HEK293T (cell line): ENCODE data around the gene CLEC16A.

Source experiments
- CTCF ChIA-PET: fragments of 350-600 bp; formaldehyde crosslinking; extraction: SDS; loops from one replicate; lab custom pipeline; 2021; ENCODE audit warnings: antibody characterized with exemption, inconsistent platforms; lab: Yijun Ruan, JAX
- POLR2A ChIA-PET: fragments of 350-600 bp; formaldehyde crosslinking; extraction: SDS; loops from one replicate; lab custom pipeline; 2020; ENCODE audit warnings: antibody characterized with exemption, inconsistent platforms; lab: Yijun Ruan, JAX
- DNase-seq: peaks from one replicate; pipeline ENCODE4 v3.0.0; 2012; ENCODE audit warnings: mixed read lengths; ENCODE audit errors: extremely low spot score
- ARNT ChIP-seq: fragments of 450-650 bp; IDR thresholded peaks from 2 replicates; pipeline ENCODE4 v1.6.1; 2017; ENCODE audit warnings: mild to moderate bottlenecking
- BHLHE40 ChIP-seq: fragments of 450-650 bp; IDR thresholded peaks from 2 replicates; pipeline ENCODE4 v1.6.1; 2016; ENCODE audit warnings: mild to moderate bottlenecking, moderate library complexity, borderline replicate concordance
- CTBP1 ChIP-seq: fragments of 450-650 bp; IDR thresholded peaks from 2 replicates; pipeline ENCODE4 v1.6.1; 2016; ENCODE audit warnings: borderline replicate concordance
- ELF4 ChIP-seq: fragments of 450-650 bp; IDR thresholded peaks from 2 replicates; pipeline ENCODE4 v1.6.1; 2017; ENCODE audit warnings: antibody characterized with exemption
- FOXA1 ChIP-seq: fragments of 450-650 bp; IDR thresholded peaks from 2 replicates; pipeline ENCODE4 v1.6.1; 2016; ENCODE audit warnings: mild to moderate bottlenecking
- FOXK2 ChIP-seq: fragments of 450-650 bp; IDR thresholded peaks from 2 replicates; pipeline ENCODE4 v1.6.1; 2016; ENCODE audit warnings: mild to moderate bottlenecking
- FOXM1 ChIP-seq: fragments of 450-650 bp; IDR thresholded peaks from 2 replicates; pipeline ENCODE4 v1.6.1; 2017; ENCODE audit warnings: mild to moderate bottlenecking, borderline replicate concordance
- HDGF ChIP-seq: fragments of 450-650 bp; IDR thresholded peaks from 2 replicates; pipeline ENCODE4 v1.6.1; 2017; ENCODE audit warnings: antibody characterized with exemption, borderline replicate concordance
- L3MBTL2 ChIP-seq: fragments of 450-650 bp; conservative IDR thresholded peaks from 2 replicates; pipeline ENCODE4 v1.6.1; 2016; ENCODE audit warnings: mild to moderate bottlenecking
- LEF1 ChIP-seq: fragments of 450-650 bp; IDR thresholded peaks from 2 replicates; pipeline ENCODE4 v1.6.1; 2017; ENCODE audit warnings: mild to moderate bottlenecking, borderline replicate concordance
- NFRKB ChIP-seq: fragments of 450-650 bp; IDR thresholded peaks from 2 replicates; pipeline ENCODE4 v1.6.1; 2016; ENCODE audit warnings: mild to moderate bottlenecking, moderate library complexity
- PKNOX1 ChIP-seq: fragments of 450-650 bp; IDR thresholded peaks from 2 replicates; pipeline ENCODE4 v1.6.1; 2016
- SP1 ChIP-seq: fragments of 450-650 bp; IDR thresholded peaks from 2 replicates; pipeline ENCODE4 v1.6.1; 2017
- SUZ12 ChIP-seq: fragments of 450-650 bp; IDR thresholded peaks from 2 replicates; pipeline ENCODE4 v1.6.1; 2016; ENCODE audit warnings: mild to moderate bottlenecking
- TARDBP ChIP-seq: fragments of 450-650 bp; IDR thresholded peaks from 2 replicates; pipeline ENCODE4 v1.6.1; 2016
- ZNF384 ChIP-seq: fragments of 450-650 bp; IDR thresholded peaks from 2 replicates; pipeline ENCODE4 v1.6.1; 2016

CLEC16A gene

GRCh38 chr16:11047057-11047456 is 102.7 kb downstream of the CLEC16A start:
- CTCF ChIA-PET, result interaction anchor here (0.6 kb wide), 1 partner anchor 19 kb away, joined by 3 read pairs; no protein-coding TSS in a partner anchor
- POLR2A ChIA-PET, result no interaction called here
- DNase-seq, result no peak

GRCh38 chr16:11047939-11048800 is 103.8 kb downstream of the CLEC16A start:
- ChIA-PET CTCF (no interaction called here), POLR2A (no interaction called here)
- DNase-seq, result no peak
- TF ChIP-seq ARNT (no peak), CTBP1 (no peak), L3MBTL2 (no peak), LEF1 (no peak), BHLHE40 (no peak), TARDBP (no peak), HDGF (no peak), FOXK2 (no peak), NFRKB (no peak), ELF4 (no peak), SUZ12 (no peak), SP1 (no peak), FOXA1 (no peak), ZNF384 (no peak), PKNOX1 (no peak), FOXM1 (no peak)

More at GRCh38 chr16:11047057-11047456, 102.7 kb downstream of the CLEC16A start:
- TF ChIP-seq NFRKB (no peak), LEF1 (no peak), L3MBTL2 (no peak), ARNT (no peak), SUZ12 (no peak), TARDBP (no peak), ELF4 (no peak), PKNOX1 (no peak), FOXA1 (no peak), HDGF (no peak), BHLHE40 (no peak)

- TF ChIP-seq FOXA1, result no peak
- TF ChIP-seq BHLHE40, result no peak
- no peak for TF ChIP-seq ZNF384
- no peak for TF ChIP-seq TARDBP
- TF ChIP-seq SUZ12, result no peak
- ChIA-PET CTCF (no interaction called here), POLR2A (no interaction called here)
- DNase-seq, result no peak
Observed at GRCh38 chr16:11049396-11050059, 105.2 kb downstream of the CLEC16A start.

GRCh38 chr16:11050536-11050935 is 106.2 kb downstream of the CLEC16A start:
- POLR2A ChIA-PET, result no interaction called here
- TF ChIP-seq HDGF (no peak), NFRKB (no peak), ARNT (no peak), FOXM1 (no peak), PKNOX1 (no peak), ZNF384 (no peak), FOXK2 (no peak), FOXA1 (no peak), CTBP1 (no peak), ELF4 (no peak), LEF1 (no peak), SUZ12 (no peak), BHLHE40 (no peak), SP1 (no peak)
- CTCF ChIA-PET, result no interaction called here
- DNase-seq, result no peak

GRCh38 chr16:11050944-11051343 is 106.6 kb downstream of the CLEC16A start:
- CTCF ChIA-PET, result no interaction called here
- no peak for TF ChIP-seq FOXM1
- TF ChIP-seq FOXA1, result no peak
- no peak for TF ChIP-seq CTBP1
- no peak for TF ChIP-seq L3MBTL2
- no peak for TF ChIP-seq ELF4
- no peak for TF ChIP-seq LEF1
- TF ChIP-seq ARNT, result no peak
- no peak for TF ChIP-seq SUZ12
- TF ChIP-seq TARDBP, result no peak
- no peak for TF ChIP-seq BHLHE40
- no peak for TF ChIP-seq FOXK2
- TF ChIP-seq PKNOX1, result no peak
- DNase-seq, result no peak
- POLR2A ChIA-PET, result no interaction called here

GRCh38 chr16:11051430-11051829 is 107.1 kb downstream of the CLEC16A start:
- ChIA-PET POLR2A (no interaction called here), CTCF (no interaction called here)
- TF ChIP-seq ZNF384, result no peak
- TF ChIP-seq BHLHE40, result no peak
- TF ChIP-seq ARNT, result no peak
- no peak for TF ChIP-seq FOXK2
- TF ChIP-seq HDGF, result no peak
- no peak for TF ChIP-seq ELF4
- TF ChIP-seq FOXM1, result no peak
- no peak for DNase-seq
